Glutamatergic neuron (in vitro differentiated cells): Measurements from ENCODE around the gene TRPV2. TPM values are rescaled to one million over a fixed set of nuclear protein-coding genes. Genes with fewer than 3 reads are reported as not detected.
A peak's percentile ranks its signal among the peaks of the same experiment; 100 is the strongest.

Experiments
- DNase-seq: peaks from one replicate; pipeline ENCODE4 v3.0.0; 2022
- H3K27ac Mint-ChIP-seq: one replicate; pipeline ENCODE4 v1.8.0; 2020; ENCODE audit warnings: mild to moderate bottlenecking, mixed read lengths, inconsistent platforms; ENCODE audit not compliant: unreplicated experiment
- H3K27me3 Mint-ChIP-seq: one replicate; pipeline ENCODE4 v1.8.0; 2020; ENCODE audit warnings: mild to moderate bottlenecking, moderate library complexity, mixed read lengths, inconsistent platforms; ENCODE audit not compliant: unreplicated experiment
- H3K36me3 Mint-ChIP-seq: one replicate; pipeline ENCODE4 v1.8.0; 2020; ENCODE audit warnings: mild to moderate bottlenecking, mixed read lengths, inconsistent platforms; ENCODE audit not compliant: unreplicated experiment
- H3K4me1 Mint-ChIP-seq: one replicate; pipeline ENCODE4 v1.8.0; 2020; ENCODE audit warnings: mild to moderate bottlenecking, low read depth, mixed read lengths, inconsistent platforms; ENCODE audit not compliant: unreplicated experiment
- H3K4me3 Mint-ChIP-seq: one replicate; pipeline ENCODE4 v1.8.0; 2020; ENCODE audit warnings: mild to moderate bottlenecking, mixed read lengths, inconsistent platforms; ENCODE audit not compliant: unreplicated experiment
- H3K9me3 Mint-ChIP-seq: one replicate; pipeline ENCODE4 v1.8.0; 2020; ENCODE audit warnings: mild to moderate bottlenecking, moderate library complexity, mixed read lengths, inconsistent platforms; ENCODE audit not compliant: unreplicated experiment
- CTCF ChIP-seq: fragments of 200-600 bp; sonication (generic); IDR thresholded peaks from one replicate; pipeline ENCODE4 v1.5.0; 2021; ENCODE audit not compliant: partially characterized antibody, unreplicated experiment
- total RNA-seq: library from RNA; stranded (reverse); fragmentation: NEBNext Ultra II Directional; extraction: Animal tissue kit (Norgen Biotek cat#: 25700); gene quantifications from one replicate; pipeline ENCODE4 v1.2.1, GENCODE V29; 2021; ENCODE audit not compliant: unreplicated experiment

The TRPV2 gene
- total RNA-seq, 1 donor from 2014 or later = 27.0 TPM

GRCh38 chr17:16460796-16461605 lies 45.6 kb downstream of the TRPV2 start:
- no peak for DNase-seq
- H3K4me1 Mint-ChIP-seq = peaks cover 23% of the 10 kb centered on the region
- peaks cover 16% of the 10 kb centered on the region for H3K27me3 Mint-ChIP-seq
- H3K36me3 Mint-ChIP-seq = no peaks in the 10 kb centered on the region
- peaks cover 1% of the 10 kb centered on the region for H3K9me3 Mint-ChIP-seq
- TF ChIP-seq CTCF = no peak
- no peak overlapping the region for H3K27ac Mint-ChIP-seq
- H3K4me3 Mint-ChIP-seq = no peak overlapping the region

GRCh38 chr17:16461606-16461866 lies 46.2 kb downstream of the TRPV2 start:
- peaks cover 1% of the 10 kb centered on the region for H3K9me3 Mint-ChIP-seq
- no peak for TF ChIP-seq CTCF
- peaks cover 23% of the 10 kb centered on the region for H3K4me1 Mint-ChIP-seq
- H3K4me3 Mint-ChIP-seq = no peak overlapping the region
- peaks cover 17% of the 10 kb centered on the region for H3K27me3 Mint-ChIP-seq
- H3K36me3 Mint-ChIP-seq = no peaks in the 10 kb centered on the region
- no peak overlapping the region for H3K27ac Mint-ChIP-seq
- DNase-seq = no peak

- peak overlapping the region; percentile 75 for H3K27ac Mint-ChIP-seq
- TF ChIP-seq CTCF = no peak
These were observed 46.9 kb downstream of the TRPV2 start for GRCh38 chr17:16462070-16462864.

GRCh38 chr17:16463358-16464302 lies 48.3 kb downstream of the TRPV2 start:
- DNase-seq = peak; percentile 74
- H3K4me1 Mint-ChIP-seq = peaks cover 17% of the 10 kb centered on the region

More at GRCh38 chr17:16462070-16462864, 46.9 kb downstream of the TRPV2 start:
- no peaks in the 10 kb centered on the region for H3K36me3 Mint-ChIP-seq
- peaks cover 18% of the 10 kb centered on the region for H3K4me1 Mint-ChIP-seq
- H3K4me3 Mint-ChIP-seq = peak overlapping the region; percentile 30
- no peak for DNase-seq
- peaks cover 1% of the 10 kb centered on the region for H3K9me3 Mint-ChIP-seq
- peaks cover 14% of the 10 kb centered on the region for H3K27me3 Mint-ChIP-seq

More at GRCh38 chr17:16463358-16464302, 48.3 kb downstream of the TRPV2 start:
- Mint-ChIP-seq H3K9me3 (peaks cover 1% of the 10 kb centered on the region), H3K4me3 (peak overlapping the region; percentile 25), H3K27me3 (peaks cover 13% of the 10 kb centered on the region), H3K36me3 (no peaks in the 10 kb centered on the region), H3K27ac (peak overlapping the region; percentile 73)
- peak; percentile 24 for TF ChIP-seq CTCF
